ENCODE data around the gene ASL.
A peak's percentile ranks its signal among the peaks of the same experiment; 100 is the strongest.
"Not testable (repeated sequence)": the region's sequence is repeated elsewhere in the genome, so short reads cannot be mapped to it uniquely, and the experiment has no call there.

The ASL gene

GRCh38 chr7:66119245-66119850 is 43.7 kb downstream of the ASL start:
- no peak for DNase-seq (ENCODE audit: low spot score)

- no peak for DNase-seq (ENCODE audit: low spot score)
Measured at GRCh38 chr7:66123175-66123528, 47.5 kb downstream of the ASL start.

GRCh38 chr7:66124569-66124861 is 48.9 kb downstream of the ASL start:
- DNase-seq (ENCODE audit: low spot score): not testable (repeated sequence)

- no peak for DNase-seq (ENCODE audit: low spot score)
Measured at GRCh38 chr7:66125052-66125694, 49.6 kb downstream of the ASL start.

GRCh38 chr7:66125781-66126352 is 50.2 kb downstream of the ASL start:
- not testable (repeated sequence) for DNase-seq (ENCODE audit: low spot score)

GRCh38 chr7:66127172-66127571 is 51.6 kb downstream of the ASL start:
- DNase-seq (ENCODE audit: low spot score): not testable (repeated sequence)

GRCh38 chr7:66138994-66139752 is 63.6 kb downstream of the ASL start:
- no peak for DNase-seq (ENCODE audit: low spot score)

GRCh38 chr7:66140924-66141323 is 65.3 kb downstream of the ASL start:
- DNase-seq (ENCODE audit: low spot score): peak; percentile 81

GRCh38 chr7:66142334-66142733 is 66.7 kb downstream of the ASL start:
- DNase-seq (ENCODE audit: low spot score): no peak

GRCh38 chr7:66142996-66143395 is 67.4 kb downstream of the ASL start:
- DNase-seq (ENCODE audit: low spot score): no peak
